ENCODE data around the gene CAMK2D.

GRCh38 chr4:113725963-113726362 lies 35.6 kb downstream of the CAMK2D start:
- TF ChIP-seq OSR1 (CRISPR knock-in tag; IDR thresholded peaks at IDR 0.05) = no peak
- no peak for TF ChIP-seq ZNF70 (CRISPR knock-in tag; IDR thresholded peaks at IDR 0.05)
